Astrocyte (in vitro differentiated cells and primary cell): ENCODE data around the gene PIGN.

Experiments used
- CTCF ChIP-seq: IDR thresholded peaks from 2 replicates; pipeline ENCODE4 v1.5.1; 2011; ENCODE audit warnings: low read depth, mild to moderate bottlenecking, inconsistent platforms, low read length, moderate library complexity; ENCODE audit not compliant: insufficient read depth
- EZH2 ChIP-seq: IDR thresholded peaks from 2 replicates; pipeline ENCODE4 v1.6.1; 2012; ENCODE audit warnings: mild to moderate bottlenecking, low read length, inconsistent platforms; ENCODE audit not compliant: insufficient read depth

DNA sequence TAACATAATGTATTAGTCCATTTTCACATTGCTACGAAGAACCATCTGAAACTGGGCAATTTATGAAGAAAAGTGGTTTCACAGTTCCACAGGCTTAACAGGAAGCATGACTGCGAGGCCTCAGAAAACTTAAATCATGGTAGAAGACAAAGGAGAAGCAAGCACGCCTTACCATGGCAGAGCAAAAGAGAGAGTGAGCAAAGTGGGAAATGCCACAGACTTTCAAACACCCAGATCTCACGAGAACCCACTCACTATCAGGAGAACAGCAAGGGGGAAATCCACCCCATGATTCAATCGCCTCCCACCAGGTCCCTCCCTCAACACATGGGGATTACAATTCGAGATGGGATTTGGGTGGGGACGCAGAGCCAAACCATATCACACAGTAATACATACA, 22.5 kb downstream of the PIGN start:
- TF ChIP-seq CTCF (no peak), EZH2 (no peak)
